D721Med (cell line): ENCODE data around the gene MRPL40.

ENCODE experiments used
- DNase-seq: peaks from one replicate; pipeline ENCODE4 v3.0.0; 2011; ENCODE audit warnings: low spot score; ENCODE audit not compliant: insufficient read length
- FAIRE-seq: peaks from 2 replicates; lab custom pipeline; 2011; peaks lifted over from hg19 to GRCh38; lab: Jason Lieb, UNC
- CTCF ChIP-seq: IDR thresholded peaks from 2 replicates; pipeline ENCODE4 v1.5.1; 2012; ENCODE audit warnings: mild to moderate bottlenecking, control low read depth; ENCODE audit not compliant: insufficient read depth; ENCODE audit errors: missing control alignments

The MRPL40 gene

GRCh38 chr22:19478901-19479354 lies 46.6 kb downstream of the MRPL40 start, which contains the start of gene UFD1:
Gene UFD1 (minus strand): TSS chr22:19479193. CDS start chr22:19479085, 108 bp downstream.
- DNase-seq = peak; percentile 45
- no peak for FAIRE-seq
- TF ChIP-seq CTCF = no peak

GRCh38 chr22:19479355-19480172 lies 47.2 kb downstream of the MRPL40 start, which contains the start of gene CDC45:
Gene CDC45 (plus strand): TSS chr22:19479920. CDS start chr22:19479969, 49 bp downstream.
- no peak for TF ChIP-seq CTCF
- peak; percentile 58 for FAIRE-seq
- peak; percentile 93 for DNase-seq

GRCh38 chr22:19480173-19480568 lies 47.8 kb downstream of the MRPL40 start:
- FAIRE-seq = no peak
- no peak for TF ChIP-seq CTCF
- no peak for DNase-seq

- FAIRE-seq (no peak), DNase-seq (no peak)
Measured at GRCh38 chr22:19480789-19481188, 48.4 kb downstream of the MRPL40 start.

GRCh38 chr22:19482297-19482696 lies 50.0 kb downstream of the MRPL40 start:
- no peak for DNase-seq
- FAIRE-seq = no peak
- no peak for TF ChIP-seq CTCF

More at GRCh38 chr22:19480789-19481188, 48.4 kb downstream of the MRPL40 start:
- TF ChIP-seq CTCF = no peak

- no peak for TF ChIP-seq CTCF
- no peak for DNase-seq
- no peak for FAIRE-seq
Measured at GRCh38 chr22:19483481-19484244, 51.3 kb downstream of the MRPL40 start.
